Chondrocyte (in vitro differentiated cells): Measurements from ENCODE around the gene OMD. TPM values are rescaled to one million over a fixed set of nuclear protein-coding genes. Genes with fewer than 3 reads are reported as not detected.
A peak's percentile ranks its signal among the peaks of the same experiment; 100 is the strongest.

Experiments
- DNase-seq: peaks from one replicate; pipeline ENCODE4 v3.0.0; 2021; ENCODE audit warnings: mixed read lengths, low spot score
- H3K27ac Mint-ChIP-seq: one replicate; pipeline ENCODE4 v1.8.0; 2021; ENCODE audit warnings: mild to moderate bottlenecking, moderate library complexity, mixed read lengths; ENCODE audit not compliant: unreplicated experiment
- H3K27me3 Mint-ChIP-seq: 2 replicates; pipeline ENCODE4 v1.8.0; 2021; ENCODE audit warnings: low read depth, mixed read lengths
- H3K36me3 Mint-ChIP-seq: 2 replicates; pipeline ENCODE4 v1.8.0; 2021; ENCODE audit warnings: low read depth, mixed read lengths
- H3K4me1 Mint-ChIP-seq: 2 replicates; pipeline ENCODE4 v1.8.0; 2021; ENCODE audit warnings: low read depth, mild to moderate bottlenecking, mixed read lengths
- H3K4me3 Mint-ChIP-seq: one replicate; pipeline ENCODE4 v1.8.0; 2021; ENCODE audit warnings: mild to moderate bottlenecking, moderate library complexity, mixed read lengths; ENCODE audit not compliant: unreplicated experiment
- H3K9me3 Mint-ChIP-seq: 2 replicates; pipeline ENCODE4 v1.8.0; 2021; ENCODE audit warnings: low read depth, mixed read lengths
- CTCF ChIP-seq: fragments of 200-600 bp; sonication (generic); IDR thresholded peaks from 2 replicates; pipeline ENCODE4 v1.5.0; 2021; ENCODE audit warnings: antibody characterized with exemption, mild to moderate bottlenecking, moderate library complexity
- total RNA-seq: library from RNA; stranded (reverse); gene quantifications from 3 replicates; pipeline ENCODE4 v1.2.1, GENCODE V29; 2021

The OMD gene
- total RNA-seq, 1 donor from 2014 or later: 28.5 TPM

- no peak for DNase-seq
Observed at GRCh38 chr9:92432350-92432749, 8.1 kb upstream of the OMD start.

GRCh38 chr9:92429836-92430235 is 5.6 kb upstream of the OMD start:
- H3K4me3 Mint-ChIP-seq: no peak overlapping the region

More at GRCh38 chr9:92432350-92432749, 8.1 kb upstream of the OMD start:
- TF ChIP-seq CTCF: no peak
- Mint-ChIP-seq H3K27ac (no peak overlapping the region), H3K36me3 (peaks cover 3% of the 10 kb centered on the region), H3K4me1 (peaks cover 11% of the 10 kb centered on the region), H3K27me3 (no peaks in the 10 kb centered on the region), H3K9me3 (peaks cover 5% of the 10 kb centered on the region), H3K4me3 (no peak overlapping the region)

GRCh38 chr9:92426501-92427145 is 2.4 kb upstream of the OMD start:
- TF ChIP-seq CTCF: no peak
- Mint-ChIP-seq H3K4me3 (no peak overlapping the region), H3K27ac (peak overlapping the region; percentile 75), H3K4me1 (peaks cover 41% of the 10 kb centered on the region), H3K36me3 (peaks cover 5% of the 10 kb centered on the region), H3K27me3 (no peaks in the 10 kb centered on the region), H3K9me3 (peaks cover 3% of the 10 kb centered on the region)
- no peak for DNase-seq

More at GRCh38 chr9:92429836-92430235, 5.6 kb upstream of the OMD start:
- DNase-seq: no peak
- Mint-ChIP-seq H3K36me3 (peaks cover 3% of the 10 kb centered on the region), H3K27ac (no peak overlapping the region), H3K4me1 (peaks cover 21% of the 10 kb centered on the region), H3K27me3 (no peaks in the 10 kb centered on the region), H3K9me3 (no peaks in the 10 kb centered on the region)
- no peak for TF ChIP-seq CTCF

GRCh38 chr9:92425474-92425873 is 1.2 kb upstream of the OMD start:
- H3K27ac Mint-ChIP-seq: peak overlapping the region; percentile 75
- H3K4me1 Mint-ChIP-seq: peaks cover 51% of the 10 kb centered on the region
- TF ChIP-seq CTCF: no peak
- H3K9me3 Mint-ChIP-seq: peaks cover 6% of the 10 kb centered on the region
- H3K36me3 Mint-ChIP-seq: peaks cover 7% of the 10 kb centered on the region
- no peak for DNase-seq
- H3K27me3 Mint-ChIP-seq: no peaks in the 10 kb centered on the region
- H3K4me3 Mint-ChIP-seq: peak overlapping the region; percentile 1

- no peak for DNase-seq
- no peaks in the 10 kb centered on the region for H3K27me3 Mint-ChIP-seq
- TF ChIP-seq CTCF: no peak
- H3K9me3 Mint-ChIP-seq: peaks cover 6% of the 10 kb centered on the region
- H3K36me3 Mint-ChIP-seq: peaks cover 7% of the 10 kb centered on the region
- peaks cover 66% of the 10 kb centered on the region for H3K4me1 Mint-ChIP-seq
- peak overlapping the region; percentile 64 for H3K4me3 Mint-ChIP-seq
- peak overlapping the region; percentile 77 for H3K27ac Mint-ChIP-seq
Observed at GRCh38 chr9:92423612-92424011, 659 bp downstream of the OMD start.
